AG09309 (cell line): ENCODE data around the gene CSDE1.

ENCODE experiments used
- DNase-seq: peaks from one replicate; pipeline ENCODE4 v3.0.0-alpha.2; 2010; ENCODE audit warnings: low read depth
- H3K4me3 ChIP-seq: 2 replicates; pipeline ENCODE4 v1.5.1; 2011; ENCODE audit warnings: mild to moderate bottlenecking, low read depth, low read length, moderate library complexity; ENCODE audit not compliant: control insufficient read depth
- TF ChIP-seq, protein P1 (sequence below): IDR thresholded peaks from 2 replicates; pipeline ENCODE4 v1.5.1; 2011; ENCODE audit warnings: mild to moderate bottlenecking, low read depth, low read length, inconsistent platforms; ENCODE audit not compliant: insufficient read depth, control insufficient read depth; ENCODE audit errors: missing control alignments

Gene CSDE1

DNA sequence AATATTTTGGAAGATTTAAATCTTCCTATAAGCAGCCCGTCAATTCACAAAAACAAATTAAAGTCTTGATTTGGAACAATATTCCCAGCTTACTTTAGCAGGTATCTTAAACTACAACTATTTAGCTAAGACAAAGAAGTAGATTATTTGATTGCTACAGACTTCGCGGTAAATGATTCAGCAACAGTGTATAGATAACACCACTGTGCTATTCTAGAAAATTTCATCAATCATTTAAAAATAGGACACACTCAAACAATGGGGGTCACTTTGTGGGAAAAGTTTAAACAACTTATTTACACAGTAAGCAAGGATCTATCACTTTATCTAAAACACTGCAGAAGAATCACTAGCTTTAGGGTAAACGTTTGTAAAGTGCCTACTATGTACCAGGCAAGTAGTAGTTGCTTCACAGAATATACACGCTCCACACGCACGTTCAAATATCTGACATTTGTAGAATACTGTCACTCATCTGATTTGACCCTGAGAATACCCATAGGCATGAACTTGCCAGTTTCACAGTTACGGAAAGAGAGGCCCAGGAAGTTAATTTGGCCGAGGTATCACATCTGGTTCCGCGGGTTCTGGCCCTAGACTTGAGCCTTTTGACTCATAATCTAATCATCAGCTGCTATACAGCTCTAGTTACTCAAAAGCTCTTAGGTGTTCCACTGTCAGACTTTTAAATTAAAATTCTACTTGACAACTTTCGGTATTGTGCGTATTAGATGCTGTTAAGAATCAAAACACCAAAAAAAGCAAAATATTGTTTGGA, 88.8 kb downstream of the CSDE1 start:
- no peak for DNase-seq
- TF ChIP-seq, protein P1, sequence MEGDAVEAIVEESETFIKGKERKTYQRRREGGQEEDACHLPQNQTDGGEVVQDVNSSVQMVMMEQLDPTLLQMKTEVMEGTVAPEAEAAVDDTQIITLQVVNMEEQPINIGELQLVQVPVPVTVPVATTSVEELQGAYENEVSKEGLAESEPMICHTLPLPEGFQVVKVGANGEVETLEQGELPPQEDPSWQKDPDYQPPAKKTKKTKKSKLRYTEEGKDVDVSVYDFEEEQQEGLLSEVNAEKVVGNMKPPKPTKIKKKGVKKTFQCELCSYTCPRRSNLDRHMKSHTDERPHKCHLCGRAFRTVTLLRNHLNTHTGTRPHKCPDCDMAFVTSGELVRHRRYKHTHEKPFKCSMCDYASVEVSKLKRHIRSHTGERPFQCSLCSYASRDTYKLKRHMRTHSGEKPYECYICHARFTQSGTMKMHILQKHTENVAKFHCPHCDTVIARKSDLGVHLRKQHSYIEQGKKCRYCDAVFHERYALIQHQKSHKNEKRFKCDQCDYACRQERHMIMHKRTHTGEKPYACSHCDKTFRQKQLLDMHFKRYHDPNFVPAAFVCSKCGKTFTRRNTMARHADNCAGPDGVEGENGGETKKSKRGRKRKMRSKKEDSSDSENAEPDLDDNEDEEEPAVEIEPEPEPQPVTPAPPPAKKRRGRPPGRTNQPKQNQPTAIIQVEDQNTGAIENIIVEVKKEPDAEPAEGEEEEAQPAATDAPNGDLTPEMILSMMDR, result no peak
- H3K4me3 ChIP-seq, result peak overlapping the region; percentile 80

DNA sequence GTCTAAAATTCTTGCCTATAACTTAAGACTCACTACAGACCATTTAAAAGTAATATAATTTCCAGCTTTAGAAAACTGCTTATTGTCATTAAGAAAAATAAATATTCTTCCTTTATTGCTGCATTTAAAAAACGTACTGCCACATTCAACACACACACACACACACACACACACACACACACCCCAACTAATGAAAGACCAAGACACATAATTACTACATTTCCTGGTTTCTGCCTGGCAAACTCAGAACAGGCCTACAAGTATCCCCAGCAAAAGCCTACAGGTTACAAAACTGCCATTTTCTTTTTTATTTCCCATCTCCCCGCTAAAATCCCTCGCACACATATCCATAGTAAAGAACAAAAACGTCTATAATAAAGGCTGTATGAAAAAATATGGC, 89.4 kb downstream of the CSDE1 start:
- no peak for DNase-seq
- TF ChIP-seq, protein P1, result no peak
- H3K4me3 ChIP-seq, result no peak overlapping the region

DNA sequence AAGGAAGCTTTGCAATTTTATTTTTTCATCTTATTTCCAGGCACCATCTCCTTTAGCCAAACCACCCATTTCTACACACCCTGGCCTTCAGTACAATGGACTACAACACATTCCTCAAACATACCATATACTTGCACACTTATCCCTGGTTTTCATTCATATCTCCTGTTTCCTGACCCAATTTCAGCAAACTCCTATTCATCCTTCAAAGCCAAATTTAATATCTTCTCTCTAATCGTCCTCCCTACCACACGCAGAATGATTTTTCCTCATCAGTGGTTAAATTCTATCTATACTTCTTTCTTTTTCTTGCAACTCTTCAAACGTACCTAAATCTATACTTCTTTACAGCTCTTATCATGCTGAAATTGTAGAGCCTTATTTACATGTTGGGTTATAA, 90.8 kb downstream of the CSDE1 start:
- TF ChIP-seq, protein P1, result no peak
- no peak overlapping the region for H3K4me3 ChIP-seq
- no peak for DNase-seq
